Neuronal stem cell (in vitro differentiated cells): ENCODE data around the gene GRP.

Experiments
- DNase-seq: peaks from one replicate; pipeline ENCODE4 v3.0.0-alpha.2; 2013; ENCODE audit warnings: low spot score
- H2AFZ ChIP-seq: one replicate; pipeline ENCODE4 v1.6.1; 2013; ENCODE audit warnings: mild to moderate bottlenecking, low read length, inconsistent platforms
- H2AK5ac ChIP-seq: 2 replicates; pipeline ENCODE4 v1.6.1; 2013; ENCODE audit warnings: low read depth, mild to moderate bottlenecking, inconsistent platforms, low read length, moderate library complexity, mixed read lengths
- H2BK120ac ChIP-seq: 2 replicates; pipeline ENCODE4 v1.6.1; 2013; ENCODE audit warnings: low read depth, mild to moderate bottlenecking, inconsistent platforms, low read length, moderate library complexity, mixed read lengths
- H2BK12ac ChIP-seq: one replicate; pipeline ENCODE4 v1.6.1; 2013; ENCODE audit warnings: low read length, inconsistent platforms
- H2BK15ac ChIP-seq: 2 replicates; pipeline ENCODE4 v1.6.1; 2013; ENCODE audit warnings: mild to moderate bottlenecking, low read length, inconsistent platforms, mixed read lengths
- H2BK5ac ChIP-seq: one replicate; pipeline ENCODE4 v1.6.1; 2013; ENCODE audit warnings: inconsistent platforms, mild to moderate bottlenecking, low read length, moderate library complexity
- H3K14ac ChIP-seq: one replicate; pipeline ENCODE4 v1.6.1; 2013; ENCODE audit warnings: low read length, inconsistent platforms
- H3K18ac ChIP-seq: 2 replicates; pipeline ENCODE4 v1.6.1; 2013; ENCODE audit warnings: low read length, inconsistent platforms
- H3K23ac ChIP-seq: 2 replicates; pipeline ENCODE4 v1.6.1; 2013; ENCODE audit warnings: low read depth, mild to moderate bottlenecking, mixed read lengths, low read length, inconsistent platforms; ENCODE audit not compliant: poor library complexity
- H3K27ac ChIP-seq: replicated peaks from 3 replicates; pipeline ENCODE4 v1.5.1; 2013; ENCODE audit warnings: low read length, inconsistent platforms
- H3K27me3 ChIP-seq, 3 experiments: 2 replicates each; pipeline ENCODE4 v1.6.1; 2013; ENCODE audit warnings: low read length in 3 of 3, mild to moderate bottlenecking in 2 of 3, inconsistent platforms in 1 of 3, low read depth in 1 of 3, mixed read lengths in 1 of 3, moderate library complexity in 1 of 3; ENCODE audit not compliant: control insufficient read depth in 3 of 3, insufficient read depth in 3 of 3
- H3K36me3 ChIP-seq, 2 donors: replicated peaks in 1 of 2; 2 replicates each; pipeline ENCODE4 v1.6.1; 2013; ENCODE audit warnings: low read length in 2 of 2; ENCODE audit not compliant: control insufficient read depth in 2 of 2, insufficient read depth in 2 of 2
- H3K4ac ChIP-seq: 2 replicates; pipeline ENCODE4 v1.6.1; 2013; ENCODE audit warnings: inconsistent platforms, mild to moderate bottlenecking, low read length, moderate library complexity
- H3K4me1 ChIP-seq, 2 donors: 1 replicate in 1 of 2; 2 replicates in 1 of 2; pipeline ENCODE4 v1.6.1; 2013; ENCODE audit warnings: low read length in 2 of 2, low read depth in 1 of 2; ENCODE audit not compliant: control insufficient read depth in 2 of 2, insufficient read depth in 1 of 2
- H3K4me2 ChIP-seq: one replicate; pipeline ENCODE4 v1.6.1; 2013; ENCODE audit warnings: mild to moderate bottlenecking, low read length, inconsistent platforms; ENCODE audit not compliant: insufficient read depth, poor library complexity, severe bottlenecking
- H3K4me3 ChIP-seq, 2 donors: 2 replicates each; pipeline ENCODE4 v1.5.1; 2013; ENCODE audit warnings: low read length in 2 of 2, mild to moderate bottlenecking in 2 of 2, inconsistent platforms in 1 of 2, moderate library complexity in 1 of 2
- H3K79me1 ChIP-seq: one replicate; pipeline ENCODE4 v1.6.1; 2013; ENCODE audit warnings: low read depth, mild to moderate bottlenecking, inconsistent platforms, low read length, moderate library complexity
- H3K9ac ChIP-seq: one replicate; pipeline ENCODE4 v1.6.1; 2013; ENCODE audit warnings: mild to moderate bottlenecking, low read depth, low read length, inconsistent platforms; ENCODE audit not compliant: poor library complexity
- H3K9me3 ChIP-seq, 2 donors: replicated peaks in 1 of 2; 2 replicates each; pipeline versions ENCODE3 to v1.6.1; 2013; ENCODE audit warnings: low read length in 2 of 2, mild to moderate bottlenecking in 2 of 2, inconsistent platforms in 1 of 2, low read depth in 1 of 2, mixed read lengths in 1 of 2, moderate library complexity in 1 of 2; ENCODE audit not compliant: control insufficient read depth in 2 of 2, insufficient read depth in 1 of 2
- H4K8ac ChIP-seq: one replicate; pipeline ENCODE4 v1.6.1; 2013; ENCODE audit warnings: low read depth, mild to moderate bottlenecking, inconsistent platforms, low read length, moderate library complexity
- H4K91ac ChIP-seq: one replicate; pipeline ENCODE4 v1.6.1; 2013; ENCODE audit warnings: low read length, low read depth, mild to moderate bottlenecking, inconsistent platforms; ENCODE audit not compliant: poor library complexity
- WGBS, 2 donors: extraction: QIAGEN DNeasy Blood & Tissue Kit; methylation state at CpG; one replicate each; pipeline ENCODE4 v1.1.7; 2013; ENCODE audit warnings: missing lambda C conversion rate in 2 of 2, mixed read lengths in 1 of 2; ENCODE audit not compliant: insufficient read length in 2 of 2, insufficient replicate concordance in 1 of 2; ENCODE audit errors: extremely low coverage in 2 of 2; 5-methylcytosine and 5-hydroxymethylcytosine counted together

GRP gene

GRCh38 chr18:59207506-59207905, 12.5 kb upstream of the GRP start:
- H3K27me3 ChIP-seq: peaks cover 0 to 52% (median 0%) of the 10 kb centered on the region in 3 experiments
- no peak overlapping the region for H3K23ac ChIP-seq
- no peak overlapping the region for H3K4ac ChIP-seq
- no peak overlapping the region for H2BK120ac ChIP-seq
- H3K9ac ChIP-seq: no peak overlapping the region
- H3K14ac ChIP-seq: no peak overlapping the region
- H2BK12ac ChIP-seq: no peak overlapping the region
- no peak overlapping the region for H3K18ac ChIP-seq
- H4K8ac ChIP-seq: no peak overlapping the region
- H2AFZ ChIP-seq: no peak overlapping the region
- H2BK5ac ChIP-seq: no peak overlapping the region
- H4K91ac ChIP-seq: no peak overlapping the region
- no peaks in the 10 kb centered on the region for H3K4me1 ChIP-seq
- H3K27ac ChIP-seq: no peak overlapping the region
- no peak overlapping the region for H3K4me2 ChIP-seq
- no peak overlapping the region for H3K4me3 ChIP-seq
- H2AK5ac ChIP-seq: no peak overlapping the region
- no CpG with 5 or more reads among the region's 6 CpGs for WGBS, 2 donors
- H2BK15ac ChIP-seq: no peak overlapping the region
- H3K36me3 ChIP-seq: no peaks in the 10 kb centered on the region
- H3K9me3 ChIP-seq: no peaks in the 10 kb centered on the region
- H3K79me1 ChIP-seq: no peaks in the 10 kb centered on the region
- DNase-seq: no peak

GRCh38 chr18:59208602-59209125, 11.3 kb upstream of the GRP start:
- Histone ChIP-seq H4K91ac (no peak overlapping the region), H4K8ac (no peak overlapping the region), H3K4me2 (no peak overlapping the region), H2BK120ac (no peak overlapping the region), H3K4me1 (no peaks in the 10 kb centered on the region), H3K14ac (no peak overlapping the region), H3K9me3 (no peaks in the 10 kb centered on the region), H3K4ac (no peak overlapping the region), H3K23ac (no peak overlapping the region), H2BK12ac (no peak overlapping the region), H3K9ac (no peak overlapping the region), H3K18ac (no peak overlapping the region), H3K36me3 (no peaks in the 10 kb centered on the region), H2AFZ (no peak overlapping the region), H2AK5ac (no peak overlapping the region), H3K79me1 (no peaks in the 10 kb centered on the region), H3K27me3 (peaks cover 0 to 49% (median 0%) of the 10 kb centered on the region in 3 experiments), H2BK15ac (no peak overlapping the region), H3K27ac (no peak overlapping the region), H2BK5ac (no peak overlapping the region), H3K4me3 (no peak overlapping the region)
- DNase-seq: no peak
- no CpG with 5 or more reads among the region's 6 CpGs for WGBS, 2 donors

GRCh38 chr18:59210299-59210698, 9.7 kb upstream of the GRP start:
- H2BK120ac ChIP-seq: no peak overlapping the region
- no peak overlapping the region for H3K4me2 ChIP-seq
- H3K4me3 ChIP-seq: no peak overlapping the region
- H3K36me3 ChIP-seq: no peaks in the 10 kb centered on the region
- no peak overlapping the region for H3K14ac ChIP-seq
- no peak overlapping the region for H2BK15ac ChIP-seq
- H2BK12ac ChIP-seq: no peak overlapping the region
- no peaks in the 10 kb centered on the region for H3K4me1 ChIP-seq
- no peak overlapping the region for H3K18ac ChIP-seq
- H3K27ac ChIP-seq: no peak overlapping the region
- no peak overlapping the region for H3K9ac ChIP-seq
- no peaks in the 10 kb centered on the region for H3K79me1 ChIP-seq
- H3K23ac ChIP-seq: no peak overlapping the region
- no peak overlapping the region for H3K4ac ChIP-seq
- H2BK5ac ChIP-seq: no peak overlapping the region
- H4K8ac ChIP-seq: no peak overlapping the region
- peaks cover 0 to 53% (median 0%) of the 10 kb centered on the region in 3 experiments for H3K27me3 ChIP-seq
- no peak overlapping the region for H4K91ac ChIP-seq
- no CpG with 5 or more reads among the region's 4 CpGs for WGBS, 2 donors
- no peak for DNase-seq
- no peaks in the 10 kb centered on the region for H3K9me3 ChIP-seq
- no peak overlapping the region for H2AFZ ChIP-seq
- H2AK5ac ChIP-seq: no peak overlapping the region

- Histone ChIP-seq H2BK5ac (no peak overlapping the region), H3K4ac (no peak overlapping the region), H3K18ac (no peak overlapping the region), H2BK15ac (no peak overlapping the region), H3K9me3 (no peaks in the 10 kb centered on the region), H3K79me1 (no peaks in the 10 kb centered on the region), H4K91ac (no peak overlapping the region), H3K4me2 (no peak overlapping the region), H3K14ac (no peak overlapping the region), H2AFZ (no peak overlapping the region), H3K36me3 (no peaks in the 10 kb centered on the region), H3K23ac (no peak overlapping the region), H3K27ac (no peak overlapping the region), H2BK120ac (no peak overlapping the region), H3K9ac (no peak overlapping the region), H3K4me3 (no peak overlapping the region), H2AK5ac (no peak overlapping the region), H2BK12ac (no peak overlapping the region), H3K27me3 (peaks cover 0 to 52% (median 0%) of the 10 kb centered on the region in 3 experiments), H4K8ac (no peak overlapping the region), H3K4me1 (no peaks in the 10 kb centered on the region)
- WGBS, 2 donors: no CpG with 5 or more reads among the region's 2 CpGs
- DNase-seq: no peak
Observed at GRCh38 chr18:59211629-59212028, 8.3 kb upstream of the GRP start.
